Right atrium auricular region (tissue), 2 donors: ENCODE data around the gene TBC1D14. TPM values are rescaled to one million over a fixed set of nuclear protein-coding genes. Genes with fewer than 3 reads are reported as not detected.

Source experiments
- DNase-seq: peaks from one replicate; pipeline ENCODE4 v3.0.0-alpha.2; 2019; ENCODE audit warnings: low spot score
- H3K27ac ChIP-seq, 2 donors: fragments of 200-600 bp; sonication (generic); 1 replicate in 1 of 2; 2 replicates in 1 of 2; pipeline ENCODE4 v1.5.1; 2016 to 2019
- H3K27me3 ChIP-seq, 2 donors: fragments of 200-600 bp; sonication (generic); one replicate each; pipeline versions ENCODE4 v1.5.1 to v1.6.0; 2017 to 2019
- H3K36me3 ChIP-seq: fragments of 200-600 bp; sonication (generic); one replicate; pipeline ENCODE4 v1.5.1; 2016
- H3K4me1 ChIP-seq, 2 donors: fragments of 200-600 bp; sonication (generic); one replicate each; pipeline versions ENCODE4 v1.5.1 to v1.6.0; 2017 to 2019
- H3K4me3 ChIP-seq, 2 donors: fragments of 200-600 bp; sonication (generic); 1 replicate in 1 of 2; 2 replicates in 1 of 2; pipeline ENCODE4 v1.5.1; 2017 to 2019; ENCODE audit warnings: mild to moderate bottlenecking in 1 of 2, moderate library complexity in 1 of 2
- H3K9me3 ChIP-seq, 2 donors: fragments of 200-600 bp; sonication (generic); one replicate each; pipeline ENCODE4 v1.5.1; 2019
- total RNA-seq, 2 donors: library from RNA; depleted of rRNA; stranded (reverse); fragments of >200 nt; gene quantifications; one replicate each; pipeline ENCODE4 v1.1.0, GENCODE V29; 2016
- TF ChIP-seq, protein P1 (sequence below), 2 donors: fragments of 200-600 bp; sonication (generic); IDR thresholded peaks; one replicate each; pipeline ENCODE4 v1.5.1; 2019; ENCODE audit warnings: antibody characterized with exemption in 2 of 2

Gene TBC1D14
- total RNA-seq, 2 donors from 2014 or later = 33.7 to 34.0 TPM

DNA sequence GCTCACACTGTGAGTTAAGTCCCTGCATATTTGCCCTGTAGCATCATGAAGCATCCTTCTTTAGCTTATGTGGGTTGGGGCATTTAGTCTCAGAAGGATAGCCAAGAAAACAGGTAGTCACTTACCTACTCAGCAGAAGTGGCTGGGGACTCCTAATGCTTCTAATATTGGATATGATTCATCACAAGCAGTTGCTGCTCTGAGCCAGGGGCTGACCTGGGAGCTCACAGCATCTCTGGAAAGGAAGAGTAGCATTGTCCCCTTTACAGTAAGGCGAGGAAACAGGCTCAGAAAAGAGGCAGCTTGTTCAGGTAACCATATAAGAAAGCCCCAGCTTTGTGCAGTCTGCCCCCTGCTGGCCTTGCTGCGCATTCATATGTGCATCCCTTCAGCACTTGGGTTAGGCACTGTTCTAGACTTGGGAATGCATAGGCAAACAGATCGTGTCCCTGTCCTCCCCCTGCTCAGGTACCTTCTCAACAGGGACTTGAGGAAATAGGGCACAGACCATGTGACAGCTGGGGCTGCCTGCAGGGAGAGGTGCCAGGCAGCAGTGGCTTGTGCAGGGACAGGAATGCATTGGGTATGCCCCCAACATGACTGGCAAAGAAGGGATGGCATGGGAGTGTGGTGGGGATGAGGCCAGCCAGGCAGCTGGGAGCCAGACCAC is 35.7 kb upstream of the TBC1D14 start:
- Histone ChIP-seq H3K4me3 (no peak overlapping the region), H3K4me1 (peaks cover 0 to 22% of the 10 kb centered on the region in 2 donors), H3K9me3 (no peaks in the 10 kb centered on the region), H3K36me3 (peaks cover 76% of the 10 kb centered on the region), H3K27ac (no peak overlapping the region), H3K27me3 (no peaks in the 10 kb centered on the region)
- DNase-seq = peak; percentile 80
- TF ChIP-seq, protein P1, sequence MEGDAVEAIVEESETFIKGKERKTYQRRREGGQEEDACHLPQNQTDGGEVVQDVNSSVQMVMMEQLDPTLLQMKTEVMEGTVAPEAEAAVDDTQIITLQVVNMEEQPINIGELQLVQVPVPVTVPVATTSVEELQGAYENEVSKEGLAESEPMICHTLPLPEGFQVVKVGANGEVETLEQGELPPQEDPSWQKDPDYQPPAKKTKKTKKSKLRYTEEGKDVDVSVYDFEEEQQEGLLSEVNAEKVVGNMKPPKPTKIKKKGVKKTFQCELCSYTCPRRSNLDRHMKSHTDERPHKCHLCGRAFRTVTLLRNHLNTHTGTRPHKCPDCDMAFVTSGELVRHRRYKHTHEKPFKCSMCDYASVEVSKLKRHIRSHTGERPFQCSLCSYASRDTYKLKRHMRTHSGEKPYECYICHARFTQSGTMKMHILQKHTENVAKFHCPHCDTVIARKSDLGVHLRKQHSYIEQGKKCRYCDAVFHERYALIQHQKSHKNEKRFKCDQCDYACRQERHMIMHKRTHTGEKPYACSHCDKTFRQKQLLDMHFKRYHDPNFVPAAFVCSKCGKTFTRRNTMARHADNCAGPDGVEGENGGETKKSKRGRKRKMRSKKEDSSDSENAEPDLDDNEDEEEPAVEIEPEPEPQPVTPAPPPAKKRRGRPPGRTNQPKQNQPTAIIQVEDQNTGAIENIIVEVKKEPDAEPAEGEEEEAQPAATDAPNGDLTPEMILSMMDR (IDR thresholded peaks at IDR 0.05) = peak; percentile 81 to 86

- Histone ChIP-seq H3K27ac (no peak overlapping the region), H3K4me1 (peaks cover 0 to 14% of the 10 kb centered on the region in 2 donors), H3K27me3 (no peaks in the 10 kb centered on the region), H3K36me3 (peaks cover 84% of the 10 kb centered on the region), H3K4me3 (no peak overlapping the region), H3K9me3 (no peaks in the 10 kb centered on the region)
- TF ChIP-seq, protein P1 (IDR thresholded peaks at IDR 0.05) = no peak
- DNase-seq = no peak
These were observed 34.6 kb upstream of the TBC1D14 start for GRCh38 chr4:6874981-6875380.

DNA sequence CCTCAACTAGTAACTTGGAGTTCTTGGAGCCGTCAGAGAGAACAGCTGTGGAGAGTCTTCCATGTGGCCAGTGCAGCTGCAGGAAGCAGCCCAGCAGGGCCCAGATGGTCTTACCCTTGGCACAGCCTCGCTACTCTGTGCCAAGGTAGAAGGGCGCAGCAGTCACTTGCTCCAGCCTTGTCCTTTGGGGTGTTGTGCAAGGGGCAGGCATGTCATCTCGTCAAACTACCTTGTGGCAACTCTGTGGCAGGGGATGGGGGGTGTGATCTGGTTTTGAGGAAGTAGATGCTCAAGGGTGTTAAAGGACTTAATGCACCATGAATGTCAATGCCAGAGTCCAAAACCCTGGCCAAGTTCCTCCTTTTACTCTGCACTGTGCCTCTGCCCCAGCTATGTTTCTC is 34.2 kb upstream of the TBC1D14 start:
- Histone ChIP-seq H3K9me3 (no peaks in the 10 kb centered on the region), H3K27ac (no peak overlapping the region), H3K27me3 (no peaks in the 10 kb centered on the region), H3K36me3 (peaks cover 86% of the 10 kb centered on the region), H3K4me1 (peaks cover 0 to 12% of the 10 kb centered on the region in 2 donors), H3K4me3 (no peak overlapping the region)
- TF ChIP-seq, protein P1 (IDR thresholded peaks at IDR 0.05) = no peak
- DNase-seq = no peak

DNA sequence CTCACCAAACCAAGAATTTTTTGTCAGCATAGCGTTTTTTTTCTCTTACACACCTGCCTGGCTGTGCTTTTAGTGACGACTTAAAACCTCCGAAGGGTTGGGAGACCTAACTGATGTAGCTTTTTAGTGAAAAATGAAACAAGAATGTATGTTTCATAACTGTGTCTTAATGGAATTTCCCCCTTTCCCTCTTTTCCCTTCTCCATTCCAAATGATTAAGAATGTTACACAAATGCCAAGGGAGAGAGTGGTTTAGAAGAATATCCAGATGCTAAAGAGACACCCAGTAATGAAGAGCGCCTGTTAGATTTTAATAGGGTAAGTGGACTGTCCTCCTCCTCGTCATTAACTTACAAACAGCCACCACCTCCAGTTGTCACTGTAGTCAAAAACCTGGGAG is 33.2 kb upstream of the TBC1D14 start:
- Histone ChIP-seq H3K9me3 (no peaks in the 10 kb centered on the region), H3K27me3 (no peaks in the 10 kb centered on the region), H3K4me3 (no peak overlapping the region), H3K36me3 (peaks cover 92% of the 10 kb centered on the region), H3K4me1 (peaks cover 0 to 12% of the 10 kb centered on the region in 2 donors), H3K27ac (no peak overlapping the region)
- TF ChIP-seq, protein P1 (IDR thresholded peaks at IDR 0.05) = no peak
- DNase-seq = no peak

- TF ChIP-seq, protein P1 (IDR thresholded peaks at IDR 0.05) = no peak
- Histone ChIP-seq H3K27ac (no peak overlapping the region), H3K9me3 (no peaks in the 10 kb centered on the region), H3K36me3 (peaks cover 92% of the 10 kb centered on the region), H3K4me3 (no peak overlapping the region), H3K4me1 (peaks cover 0 to 12% of the 10 kb centered on the region in 2 donors), H3K27me3 (no peaks in the 10 kb centered on the region)
- no peak for DNase-seq
These were observed 32.6 kb upstream of the TBC1D14 start for GRCh38 chr4:6877067-6877466.
